HEK293T (cell line): ENCODE data around the gene HOXC9.

ENCODE experiments used
- BHLHE40 ChIP-seq: fragments of 450-650 bp; IDR thresholded peaks from 2 replicates; pipeline ENCODE4 v1.6.1; 2016; ENCODE audit warnings: mild to moderate bottlenecking, moderate library complexity, borderline replicate concordance
- CTBP1 ChIP-seq: fragments of 450-650 bp; IDR thresholded peaks from 2 replicates; pipeline ENCODE4 v1.6.1; 2016; ENCODE audit warnings: borderline replicate concordance
- ELF4 ChIP-seq: fragments of 450-650 bp; IDR thresholded peaks from 2 replicates; pipeline ENCODE4 v1.6.1; 2017; ENCODE audit warnings: antibody characterized with exemption
- FOXA1 ChIP-seq: fragments of 450-650 bp; IDR thresholded peaks from 2 replicates; pipeline ENCODE4 v1.6.1; 2016; ENCODE audit warnings: mild to moderate bottlenecking
- FOXK2 ChIP-seq: fragments of 450-650 bp; IDR thresholded peaks from 2 replicates; pipeline ENCODE4 v1.6.1; 2016; ENCODE audit warnings: mild to moderate bottlenecking
- FOXM1 ChIP-seq: fragments of 450-650 bp; IDR thresholded peaks from 2 replicates; pipeline ENCODE4 v1.6.1; 2017; ENCODE audit warnings: mild to moderate bottlenecking, borderline replicate concordance
- L3MBTL2 ChIP-seq: fragments of 450-650 bp; conservative IDR thresholded peaks from 2 replicates; pipeline ENCODE4 v1.6.1; 2016; ENCODE audit warnings: mild to moderate bottlenecking
- LEF1 ChIP-seq: fragments of 450-650 bp; IDR thresholded peaks from 2 replicates; pipeline ENCODE4 v1.6.1; 2017; ENCODE audit warnings: mild to moderate bottlenecking, borderline replicate concordance
- NFRKB ChIP-seq: fragments of 450-650 bp; IDR thresholded peaks from 2 replicates; pipeline ENCODE4 v1.6.1; 2016; ENCODE audit warnings: mild to moderate bottlenecking, moderate library complexity
- SP1 ChIP-seq: fragments of 450-650 bp; IDR thresholded peaks from 2 replicates; pipeline ENCODE4 v1.6.1; 2017
- SUZ12 ChIP-seq: fragments of 450-650 bp; IDR thresholded peaks from 2 replicates; pipeline ENCODE4 v1.6.1; 2016; ENCODE audit warnings: mild to moderate bottlenecking

GRCh38 chr12:54015018-54015931 lies 15.3 kb downstream of the HOXC9 start:
- TF ChIP-seq FOXM1, result no peak
- no peak for TF ChIP-seq SP1
- TF ChIP-seq LEF1, result no peak
- TF ChIP-seq SUZ12, result no peak
- TF ChIP-seq FOXK2, result no peak
- TF ChIP-seq FOXA1, result no peak
- TF ChIP-seq ELF4, result no peak
- no peak for TF ChIP-seq NFRKB
- no peak for TF ChIP-seq BHLHE40
- TF ChIP-seq L3MBTL2, result no peak
- TF ChIP-seq CTBP1, result no peak
